ENCODE data around the gene PIEZO2.

GRCh38 chr18:11074889-11075288 lies 74.5 kb downstream of the PIEZO2 start:
- TF ChIP-seq EP300 (IDR thresholded peaks at IDR 0.05) (no peak), CTCF (IDR thresholded peaks at IDR 0.05) (no peak)

Data from upper lobe of left lung (tissue), 4 donors.